ENCODE measurements around the gene RHOBTB3. TPM values are rescaled to one million over a fixed set of nuclear protein-coding genes. Genes with fewer than 3 reads are reported as not detected.

Gene RHOBTB3
- total and polyA plus RNA-seq, 11 donors, result 24.3 to 116 (median 82.1) TPM

GRCh38 chr5:95804736-95805539, 73.8 kb downstream of the RHOBTB3 start:
- Histone ChIP-seq H3K36me3 (no peaks in the 10 kb centered on the region), H3K9me3 (peaks cover 0 to 10% (median 0%) of the 10 kb centered on the region in 12 donors), H3K4me1 (peaks cover 10 to 56% (median 38%) of the 10 kb centered on the region in 12 donors), H3K27ac (no peak overlapping the region), H3K27me3 (no peaks in the 10 kb centered on the region), H3K4me3 (no peak overlapping the region)
- intact Hi-C loops (cut with DNase I), result loop anchor here in 1 of 10 donors (5.0 kb wide), 1 partner anchor 32 kb away; no protein-coding TSS in a partner anchor
- TF ChIP-seq CTCF (IDR thresholded peaks at IDR 0.05) (no peak), POLR2A (IDR thresholded peaks at IDR 0.05) (no peak)
- DNase-seq (no peak), ATAC-seq (no peak)
- 81 to 99% (median 92%) methylated on average over 6 of the region's 6 CpGs for WGBS, 4 donors

GRCh38 chr5:95806687-95807086, 75.6 kb downstream of the RHOBTB3 start:
- peaks cover 0 to 10% (median 0%) of the 10 kb centered on the region in 12 donors for H3K9me3 ChIP-seq
- no peak for TF ChIP-seq CTCF (IDR thresholded peaks at IDR 0.05)
- TF ChIP-seq POLR2A (IDR thresholded peaks at IDR 0.05), result no peak
- H3K27me3 ChIP-seq, result no peaks in the 10 kb centered on the region
- no peak overlapping the region for H3K4me3 ChIP-seq
- no peaks in the 10 kb centered on the region for H3K36me3 ChIP-seq
- intact Hi-C loops (cut with DNase I), result no loop called here
- peaks cover 10 to 71% (median 49%) of the 10 kb centered on the region in 12 donors for H3K4me1 ChIP-seq
- 76 to 89% (median 85%) methylated on average over 6 to 7 of the region's 7 CpGs for WGBS, 4 donors
- no peak for ATAC-seq
- no peak for DNase-seq
- peak overlapping the region in 2 of 12 donors; percentile 84 to 88 for H3K27ac ChIP-seq

GRCh38 chr5:95808013-95808685, 77.0 kb downstream of the RHOBTB3 start:
- H3K27me3 ChIP-seq, result no peaks in the 10 kb centered on the region
- TF ChIP-seq POLR2A (IDR thresholded peaks at IDR 0.05) (no peak), CTCF (IDR thresholded peaks at IDR 0.05) (no peak)
- H3K4me1 ChIP-seq, result peaks cover 16 to 71% (median 56%) of the 10 kb centered on the region in 12 donors
- DNase-seq (no peak), ATAC-seq (no peak)
- peaks cover 0 to 10% (median 0%) of the 10 kb centered on the region in 12 donors for H3K9me3 ChIP-seq
- H3K36me3 ChIP-seq, result peaks cover 0 to 11% (median 0%) of the 10 kb centered on the region in 9 donors
- intact Hi-C loops (cut with DNase I), result no loop called here
- WGBS, 4 donors, result 64 to 74% (median 69%) methylated on average over 6 to 7 of the region's 7 CpGs
- peak overlapping the region; percentile 65 to 89 (median 84) for H3K27ac ChIP-seq
- peak overlapping the region in 6 of 12 donors; percentile 8 to 32 (median 20) for H3K4me3 ChIP-seq
